Nephron (organoid): ENCODE data around the gene HSPG2.

ENCODE experiments used
- H3K27ac Mint-ChIP-seq, 3 experiments: 2 replicates each; pipeline ENCODE4 v1.8.0; 2020; ENCODE audit warnings: mixed read lengths in 3 of 3, mild to moderate bottlenecking in 2 of 3, moderate library complexity in 1 of 3
- H3K27me3 Mint-ChIP-seq: 2 replicates; pipeline ENCODE4 v1.8.0; 2021; ENCODE audit warnings: low read depth, mild to moderate bottlenecking, moderate library complexity, mixed read lengths
- H3K36me3 Mint-ChIP-seq: 2 replicates; pipeline ENCODE4 v1.8.0; 2020; ENCODE audit warnings: low read depth, mixed read lengths
- H3K4me1 Mint-ChIP-seq: 2 replicates; pipeline ENCODE4 v1.8.0; 2020; ENCODE audit warnings: mixed read lengths
- H3K4me3 Mint-ChIP-seq, 3 experiments: 2 replicates each; pipeline ENCODE4 v1.8.0; 2020; ENCODE audit warnings: mild to moderate bottlenecking in 3 of 3, mixed read lengths in 3 of 3, moderate library complexity in 2 of 3
- H3K9me3 Mint-ChIP-seq: 2 replicates; pipeline ENCODE4 v1.8.0; 2020; ENCODE audit warnings: mixed read lengths
- CTCF ChIP-seq, 3 experiments: fragments of 200-600 bp; sonication (generic); IDR thresholded peaks; one replicate each; pipeline ENCODE4 v1.5.0; 2021; ENCODE audit warnings: antibody characterized with exemption in 3 of 3; ENCODE audit not compliant: unreplicated experiment in 3 of 3

The HSPG2 gene

GRCh38 chr1:21873174-21873573 is 63.9 kb downstream of the HSPG2 start:
- Mint-ChIP-seq H3K27ac (no peak overlapping the region), H3K4me1 (peaks cover 5% of the 10 kb centered on the region), H3K36me3 (peaks cover 23% of the 10 kb centered on the region), H3K9me3 (no peaks in the 10 kb centered on the region), H3K27me3 (no peaks in the 10 kb centered on the region), H3K4me3 (no peak overlapping the region)
- no peak for TF ChIP-seq CTCF (IDR thresholded peaks at IDR 0.05; ENCODE audit: unreplicated experiment in 3 of 3)

DNA sequence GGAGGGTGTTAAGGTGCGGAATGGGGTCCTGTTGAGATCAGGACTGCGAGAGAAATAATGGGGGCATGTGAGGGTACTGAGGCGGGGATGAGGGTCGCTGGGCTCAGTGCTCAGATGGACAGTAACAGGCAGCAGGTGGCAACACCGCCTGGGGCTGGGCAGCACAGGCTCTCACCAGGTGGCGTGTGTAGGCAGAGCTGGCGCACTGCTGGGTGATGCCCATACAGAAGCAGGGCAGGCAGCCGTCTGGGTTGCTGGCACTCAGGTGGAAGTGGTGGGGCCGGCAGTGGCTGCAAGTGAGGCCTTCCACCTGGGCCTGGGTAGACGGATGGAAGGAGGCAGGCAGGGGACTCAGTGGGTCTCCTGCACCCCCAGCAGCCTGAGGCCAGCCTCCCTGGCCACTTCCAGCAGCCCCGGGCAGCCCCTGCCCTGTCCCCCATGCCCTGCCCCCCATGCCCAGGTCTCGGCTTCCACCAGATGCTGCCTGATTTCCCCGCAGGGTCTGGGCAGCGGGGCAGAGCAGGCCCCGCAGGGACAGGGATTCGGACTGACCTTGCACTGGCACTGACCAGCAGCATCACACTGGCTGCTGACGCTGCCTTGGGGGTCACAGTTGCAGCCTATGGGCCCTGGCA is 64.5 kb downstream of the HSPG2 start:
- Mint-ChIP-seq H3K27me3 (no peaks in the 10 kb centered on the region), H3K36me3 (peaks cover 17% of the 10 kb centered on the region), H3K4me1 (peaks cover 5% of the 10 kb centered on the region), H3K4me3 (no peak overlapping the region), H3K9me3 (no peaks in the 10 kb centered on the region), H3K27ac (no peak overlapping the region)
- TF ChIP-seq CTCF (IDR thresholded peaks at IDR 0.05; ENCODE audit: unreplicated experiment in 3 of 3), result no peak

- peaks cover 13% of the 10 kb centered on the region for H3K36me3 Mint-ChIP-seq
- H3K27ac Mint-ChIP-seq, result no peak overlapping the region
- H3K27me3 Mint-ChIP-seq, result no peaks in the 10 kb centered on the region
- no peak overlapping the region for H3K4me3 Mint-ChIP-seq
- no peak for TF ChIP-seq CTCF (IDR thresholded peaks at IDR 0.05; ENCODE audit: unreplicated experiment in 3 of 3)
- H3K4me1 Mint-ChIP-seq, result peaks cover 5% of the 10 kb centered on the region
- H3K9me3 Mint-ChIP-seq, result no peaks in the 10 kb centered on the region
These were observed 65.2 kb downstream of the HSPG2 start for GRCh38 chr1:21871943-21872342.

- Mint-ChIP-seq H3K9me3 (no peaks in the 10 kb centered on the region), H3K27me3 (peaks cover 3% of the 10 kb centered on the region), H3K27ac (no peak overlapping the region), H3K4me1 (peaks cover 13% of the 10 kb centered on the region), H3K4me3 (no peak overlapping the region), H3K36me3 (peaks cover 13% of the 10 kb centered on the region)
- TF ChIP-seq CTCF (IDR thresholded peaks at IDR 0.05; ENCODE audit: unreplicated experiment in 3 of 3), result no peak
These were observed 66.5 kb downstream of the HSPG2 start for GRCh38 chr1:21870611-21871010.

DNA sequence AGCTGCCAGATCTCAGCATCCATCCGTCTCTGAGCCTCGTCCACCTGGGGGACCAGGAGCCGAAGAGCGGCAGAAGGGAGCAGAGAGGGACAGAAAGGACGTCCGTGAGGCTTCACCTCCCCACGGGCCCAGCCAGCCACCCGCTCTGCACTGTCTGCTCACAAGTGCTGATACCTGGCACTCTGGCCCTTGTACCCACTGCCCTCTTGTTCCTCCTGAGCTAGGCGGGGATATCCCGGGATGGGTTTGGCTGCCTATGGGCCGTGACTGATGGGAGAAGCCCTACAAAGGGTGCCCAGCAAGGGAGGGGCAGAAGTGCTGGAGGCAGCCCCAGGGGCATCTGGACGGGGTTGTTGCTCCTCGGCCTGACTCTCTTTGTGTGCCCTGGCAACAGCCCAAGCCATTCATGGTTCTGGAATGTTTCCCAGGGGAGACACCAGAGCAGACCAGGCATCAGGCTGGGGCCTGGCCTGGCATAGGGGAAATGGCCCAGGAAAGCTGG is 67.4 kb downstream of the HSPG2 start:
- no peak for TF ChIP-seq CTCF (IDR thresholded peaks at IDR 0.05; ENCODE audit: unreplicated experiment in 3 of 3)
- Mint-ChIP-seq H3K9me3 (no peaks in the 10 kb centered on the region), H3K4me1 (peaks cover 13% of the 10 kb centered on the region), H3K36me3 (peaks cover 13% of the 10 kb centered on the region), H3K27me3 (peaks cover 3% of the 10 kb centered on the region), H3K27ac (no peak overlapping the region), H3K4me3 (no peak overlapping the region)

DNA sequence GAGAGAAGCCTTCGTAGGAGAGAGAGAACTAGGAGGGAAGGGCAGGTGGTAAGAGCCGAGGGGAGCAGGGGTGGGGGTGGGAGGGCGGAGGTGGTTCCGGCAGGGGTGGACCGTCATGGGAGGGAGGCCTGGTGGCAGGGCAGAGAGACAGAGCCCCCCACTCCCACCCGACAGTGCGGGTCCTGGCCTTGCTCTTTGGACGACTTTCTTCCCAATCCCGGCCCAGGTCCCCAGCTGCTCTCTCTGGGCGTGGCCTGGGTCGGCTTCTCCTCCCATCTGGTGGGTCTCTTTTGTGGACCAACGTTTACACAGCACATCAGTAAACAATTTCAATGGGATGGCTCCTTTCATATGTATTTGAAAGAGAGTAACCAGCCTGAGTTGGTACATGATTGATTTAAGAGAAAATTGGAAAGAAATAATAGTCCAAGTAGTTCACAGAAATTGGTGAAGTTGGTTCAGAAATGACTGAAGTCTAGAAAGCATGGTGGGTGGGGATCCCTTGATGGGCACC is 68.1 kb downstream of the HSPG2 start:
- Mint-ChIP-seq H3K27me3 (peaks cover 3% of the 10 kb centered on the region), H3K9me3 (no peaks in the 10 kb centered on the region), H3K4me3 (no peak overlapping the region), H3K27ac (no peak overlapping the region), H3K4me1 (peaks cover 13% of the 10 kb centered on the region), H3K36me3 (peaks cover 18% of the 10 kb centered on the region)
- TF ChIP-seq CTCF (IDR thresholded peaks at IDR 0.05; ENCODE audit: unreplicated experiment in 3 of 3), result no peak
